HepG2 (cell line): ENCODE measurements around the gene AHSG. TPM values are rescaled to one million over a fixed set of nuclear protein-coding genes. Genes with fewer than 3 reads are reported as not detected.
A peak's percentile ranks its signal among the peaks of the same experiment; 100 is the strongest.

Experiments
- FOXC1 ChIP-seq: sonication (generic); formaldehyde crosslinking; IDR thresholded peaks from 2 replicates; pipeline ENCODE4 v1.8.0; 2022; ENCODE audit warnings: mild to moderate bottlenecking, missing genetic modification reagents, borderline replicate concordance
- HNRNPL ChIP-seq: fragments of 200-400 bp; formaldehyde crosslinking; IDR thresholded peaks from 2 replicates; pipeline ENCODE4 v1.6.1; 2017; ENCODE audit warnings: mild to moderate bottlenecking, low read depth, low read length
- MAFF ChIP-seq: IDR thresholded peaks from 2 replicates; pipeline ENCODE4 v1.6.1; 2011; ENCODE audit warnings: low read depth, low read length, improper control_type of control experiment
- NFYC ChIP-seq: IDR thresholded peaks from 2 replicates; pipeline ENCODE4 v1.6.1; 2016; ENCODE audit warnings: missing genetic modification reagents, missing compliant biosample characterization
- RBM39 ChIP-seq: fragments of 200-400 bp; formaldehyde crosslinking; IDR thresholded peaks from one replicate; pipeline ENCODE4 v1.6.1; 2018; ENCODE audit warnings: antibody characterized with exemption, mild to moderate bottlenecking, low read depth, low read length; ENCODE audit not compliant: poor library complexity, severe bottlenecking
- SKI ChIP-seq: fragments of 450-650 bp; IDR thresholded peaks from one replicate; pipeline ENCODE4 v1.6.1; 2018; ENCODE audit warnings: mild to moderate bottlenecking; ENCODE audit not compliant: partially characterized antibody
- SP1 ChIP-seq, 2 experiments: fragments of 450-650 bp in 1 of 2; sonication (generic) in 1 of 2; formaldehyde crosslinking in 1 of 2; IDR thresholded peaks; 2 replicates each; pipeline versions ENCODE4 v1.4.0 to v1.6.1; 2016 to 2020; ENCODE audit warnings: missing genetic modification reagents in 1 of 2
- ZNF652 ChIP-seq: IDR thresholded peaks from 2 replicates; pipeline ENCODE4 v1.6.1; 2016; ENCODE audit warnings: low read depth, borderline replicate concordance
- polyA plus RNA-seq, 8 experiments: library from polyadenylated mRNA; depleted of rRNA in 3 of 8; stranded (reverse) in 7 of 8; unstranded in 1 of 8; fragments of >200 nt; fragmentation: Illumina TruSeq in 4 of 8; extraction: Trizol in 4 of 8; gene quantifications; 2 replicates each; pipeline versions ENCODE4 v1.2.1 to v1.2.3, GENCODE V29; 2011 to 2016; ENCODE audit warnings: low read depth in 4 of 8, missing spikeins in 1 of 8, mixed read lengths in 1 of 8; ENCODE audit not compliant: insufficient read depth in 1 of 8
- total RNA-seq, 5 experiments: library from RNA; depleted of rRNA; stranded (reverse); fragments of >200 nt; fragmentation: Illumina TruSeq; extraction: Trizol; gene quantifications; 2 replicates each; pipeline ENCODE4 v1.2.3, GENCODE V29; 2016; ENCODE audit warnings: low read depth in 1 of 5
- TF ChIP-seq, protein P1 (sequence below): sonication (generic); formaldehyde crosslinking; IDR thresholded peaks from 2 replicates; pipeline ENCODE4 v1.4.0; 2020; ENCODE audit warnings: missing genetic modification reagents
- TF ChIP-seq, protein P2 (sequence below): IDR thresholded peaks from 2 replicates; pipeline ENCODE4 v1.6.1; 2016
- TF ChIP-seq, protein P3 (sequence below): sonication (generic); formaldehyde crosslinking; IDR thresholded peaks from 2 replicates; pipeline ENCODE4 v1.4.0; 2020; ENCODE audit warnings: missing genetic modification reagents
- TF ChIP-seq, protein P4 (sequence below), 2 experiments: IDR thresholded peaks; 2 replicates each; pipeline ENCODE4 v1.6.1; 2011 to 2012; ENCODE audit warnings: low read length in 2 of 2, borderline replicate concordance in 1 of 2, low read depth in 1 of 2, mild to moderate bottlenecking in 1 of 2, moderate library complexity in 1 of 2
- TF ChIP-seq, protein P5 (sequence below): sonication (generic); formaldehyde crosslinking; IDR thresholded peaks from 2 replicates; pipeline ENCODE4 v1.4.0; 2020; ENCODE audit warnings: mild to moderate bottlenecking, missing genetic modification reagents
- TF ChIP-seq, protein P6 (sequence below): sonication (generic); formaldehyde crosslinking; IDR thresholded peaks from 2 replicates; pipeline ENCODE4 v1.5.0; 2020; ENCODE audit warnings: mild to moderate bottlenecking, missing genetic modification reagents

Gene AHSG
- total and polyA plus RNA-seq, 2 of the 13 experiments (the other 11 are each of a cell fraction or from before 2014, with no cell fraction given) = 2,043 to 19,152 TPM

DNA sequence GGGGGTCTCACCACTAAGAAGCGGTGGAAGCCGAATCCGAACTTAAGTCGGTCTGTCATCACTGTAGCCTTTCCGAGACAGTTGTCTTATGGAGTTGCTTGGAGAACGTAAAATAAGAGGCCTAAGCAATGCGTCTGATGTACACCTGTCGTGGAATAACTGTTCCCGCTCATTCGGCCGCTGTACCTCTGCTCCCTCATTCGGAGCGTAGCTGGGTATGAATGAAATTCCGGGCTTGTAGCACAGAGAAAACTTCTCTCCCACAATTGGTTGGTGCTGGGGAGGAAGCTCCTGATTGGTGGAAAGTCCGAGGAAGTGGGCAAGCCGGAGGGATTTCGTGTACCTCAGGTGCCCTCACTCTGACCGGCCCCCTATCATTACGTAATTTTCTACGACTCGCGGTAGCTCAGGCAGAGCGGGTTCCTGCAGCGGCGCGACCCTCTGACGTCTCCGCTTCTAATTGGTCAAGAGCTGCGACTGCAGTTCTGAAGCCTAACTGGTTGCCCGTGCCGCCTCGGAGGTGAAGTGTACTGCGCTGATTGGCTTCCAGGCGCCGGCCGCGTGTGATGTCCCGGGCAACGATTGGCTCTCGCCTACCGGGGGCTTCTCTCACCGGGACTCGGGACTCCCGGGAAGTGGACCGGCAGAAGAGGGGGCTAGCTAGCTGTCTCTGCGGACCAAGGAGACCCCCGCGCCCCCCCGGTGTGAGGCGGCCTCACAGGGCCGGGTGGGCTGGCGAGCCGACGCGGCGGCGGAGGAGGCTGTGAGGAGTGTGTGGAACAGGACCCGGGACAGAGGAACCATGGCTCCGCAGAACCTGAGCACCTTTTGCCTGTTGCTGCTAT lies 42.5 kb upstream of the AHSG start, which contains the start of gene DNAJB11 (continued):
- TF ChIP-seq FOXC1 (no peak), SP1 (IDR thresholded peaks at IDR 0.05) (no peak), SP1 (CRISPR knock-in tag; IDR thresholded peaks at IDR 0.05) (peak; percentile 67; the same call in 1 of the 2 replicates), ZNF652 (no peak), MAFF (no peak), HNRNPL (no peak), SKI (no peak), RBM39 (peak; percentile 52), NFYC (CRISPR knock-in tag) (peak; percentile 97)
- TF ChIP-seq, protein P1, sequence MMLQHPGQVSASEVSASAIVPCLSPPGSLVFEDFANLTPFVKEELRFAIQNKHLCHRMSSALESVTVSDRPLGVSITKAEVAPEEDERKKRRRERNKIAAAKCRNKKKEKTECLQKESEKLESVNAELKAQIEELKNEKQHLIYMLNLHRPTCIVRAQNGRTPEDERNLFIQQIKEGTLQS = no peak
- TF ChIP-seq, protein P2, sequence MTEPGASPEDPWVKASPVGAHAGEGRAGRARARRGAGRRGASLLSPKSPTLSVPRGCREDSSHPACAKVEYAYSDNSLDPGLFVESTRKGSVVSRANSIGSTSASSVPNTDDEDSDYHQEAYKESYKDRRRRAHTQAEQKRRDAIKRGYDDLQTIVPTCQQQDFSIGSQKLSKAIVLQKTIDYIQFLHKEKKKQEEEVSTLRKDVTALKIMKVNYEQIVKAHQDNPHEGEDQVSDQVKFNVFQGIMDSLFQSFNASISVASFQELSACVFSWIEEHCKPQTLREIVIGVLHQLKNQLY (CRISPR knock-in tag) = peak; percentile 65
- TF ChIP-seq, protein P3, sequence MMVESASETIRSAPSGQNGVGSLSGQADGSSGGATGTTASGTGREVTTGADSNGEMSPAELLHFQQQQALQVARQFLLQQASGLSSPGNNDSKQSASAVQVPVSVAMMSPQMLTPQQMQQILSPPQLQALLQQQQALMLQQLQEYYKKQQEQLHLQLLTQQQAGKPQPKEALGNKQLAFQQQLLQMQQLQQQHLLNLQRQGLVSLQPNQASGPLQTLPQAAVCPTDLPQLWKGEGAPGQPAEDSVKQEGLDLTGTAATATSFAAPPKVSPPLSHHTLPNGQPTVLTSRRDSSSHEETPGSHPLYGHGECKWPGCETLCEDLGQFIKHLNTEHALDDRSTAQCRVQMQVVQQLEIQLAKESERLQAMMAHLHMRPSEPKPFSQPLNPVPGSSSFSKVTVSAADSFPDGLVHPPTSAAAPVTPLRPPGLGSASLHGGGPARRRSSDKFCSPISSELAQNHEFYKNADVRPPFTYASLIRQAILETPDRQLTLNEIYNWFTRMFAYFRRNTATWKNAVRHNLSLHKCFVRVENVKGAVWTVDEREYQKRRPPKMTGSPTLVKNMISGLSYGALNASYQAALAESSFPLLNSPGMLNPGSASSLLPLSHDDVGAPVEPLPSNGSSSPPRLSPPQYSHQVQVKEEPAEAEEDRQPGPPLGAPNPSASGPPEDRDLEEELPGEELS (CRISPR knock-in tag) = peak; percentile 13; the same call in 1 of the 2 replicates
- TF ChIP-seq, protein P4, sequence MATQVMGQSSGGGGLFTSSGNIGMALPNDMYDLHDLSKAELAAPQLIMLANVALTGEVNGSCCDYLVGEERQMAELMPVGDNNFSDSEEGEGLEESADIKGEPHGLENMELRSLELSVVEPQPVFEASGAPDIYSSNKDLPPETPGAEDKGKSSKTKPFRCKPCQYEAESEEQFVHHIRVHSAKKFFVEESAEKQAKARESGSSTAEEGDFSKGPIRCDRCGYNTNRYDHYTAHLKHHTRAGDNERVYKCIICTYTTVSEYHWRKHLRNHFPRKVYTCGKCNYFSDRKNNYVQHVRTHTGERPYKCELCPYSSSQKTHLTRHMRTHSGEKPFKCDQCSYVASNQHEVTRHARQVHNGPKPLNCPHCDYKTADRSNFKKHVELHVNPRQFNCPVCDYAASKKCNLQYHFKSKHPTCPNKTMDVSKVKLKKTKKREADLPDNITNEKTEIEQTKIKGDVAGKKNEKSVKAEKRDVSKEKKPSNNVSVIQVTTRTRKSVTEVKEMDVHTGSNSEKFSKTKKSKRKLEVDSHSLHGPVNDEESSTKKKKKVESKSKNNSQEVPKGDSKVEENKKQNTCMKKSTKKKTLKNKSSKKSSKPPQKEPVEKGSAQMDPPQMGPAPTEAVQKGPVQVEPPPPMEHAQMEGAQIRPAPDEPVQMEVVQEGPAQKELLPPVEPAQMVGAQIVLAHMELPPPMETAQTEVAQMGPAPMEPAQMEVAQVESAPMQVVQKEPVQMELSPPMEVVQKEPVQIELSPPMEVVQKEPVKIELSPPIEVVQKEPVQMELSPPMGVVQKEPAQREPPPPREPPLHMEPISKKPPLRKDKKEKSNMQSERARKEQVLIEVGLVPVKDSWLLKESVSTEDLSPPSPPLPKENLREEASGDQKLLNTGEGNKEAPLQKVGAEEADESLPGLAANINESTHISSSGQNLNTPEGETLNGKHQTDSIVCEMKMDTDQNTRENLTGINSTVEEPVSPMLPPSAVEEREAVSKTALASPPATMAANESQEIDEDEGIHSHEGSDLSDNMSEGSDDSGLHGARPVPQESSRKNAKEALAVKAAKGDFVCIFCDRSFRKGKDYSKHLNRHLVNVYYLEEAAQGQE (IDR thresholded peaks at IDR 0.05; ENCODE audit: borderline replicate concordance in 1 of 2, low read depth in 1 of 2, low read length in 2 of 2) = peak in 1 of 2 experiments; percentile 56; a peak in 1 of 4 replicates
- TF ChIP-seq, protein P5, sequence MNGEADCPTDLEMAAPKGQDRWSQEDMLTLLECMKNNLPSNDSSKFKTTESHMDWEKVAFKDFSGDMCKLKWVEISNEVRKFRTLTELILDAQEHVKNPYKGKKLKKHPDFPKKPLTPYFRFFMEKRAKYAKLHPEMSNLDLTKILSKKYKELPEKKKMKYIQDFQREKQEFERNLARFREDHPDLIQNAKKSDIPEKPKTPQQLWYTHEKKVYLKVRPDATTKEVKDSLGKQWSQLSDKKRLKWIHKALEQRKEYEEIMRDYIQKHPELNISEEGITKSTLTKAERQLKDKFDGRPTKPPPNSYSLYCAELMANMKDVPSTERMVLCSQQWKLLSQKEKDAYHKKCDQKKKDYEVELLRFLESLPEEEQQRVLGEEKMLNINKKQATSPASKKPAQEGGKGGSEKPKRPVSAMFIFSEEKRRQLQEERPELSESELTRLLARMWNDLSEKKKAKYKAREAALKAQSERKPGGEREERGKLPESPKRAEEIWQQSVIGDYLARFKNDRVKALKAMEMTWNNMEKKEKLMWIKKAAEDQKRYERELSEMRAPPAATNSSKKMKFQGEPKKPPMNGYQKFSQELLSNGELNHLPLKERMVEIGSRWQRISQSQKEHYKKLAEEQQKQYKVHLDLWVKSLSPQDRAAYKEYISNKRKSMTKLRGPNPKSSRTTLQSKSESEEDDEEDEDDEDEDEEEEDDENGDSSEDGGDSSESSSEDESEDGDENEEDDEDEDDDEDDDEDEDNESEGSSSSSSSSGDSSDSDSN (CRISPR knock-in tag) = 0 out of 2 replicates have a peak, but pooled peaks have one; percentile 22
- TF ChIP-seq, protein P6, sequence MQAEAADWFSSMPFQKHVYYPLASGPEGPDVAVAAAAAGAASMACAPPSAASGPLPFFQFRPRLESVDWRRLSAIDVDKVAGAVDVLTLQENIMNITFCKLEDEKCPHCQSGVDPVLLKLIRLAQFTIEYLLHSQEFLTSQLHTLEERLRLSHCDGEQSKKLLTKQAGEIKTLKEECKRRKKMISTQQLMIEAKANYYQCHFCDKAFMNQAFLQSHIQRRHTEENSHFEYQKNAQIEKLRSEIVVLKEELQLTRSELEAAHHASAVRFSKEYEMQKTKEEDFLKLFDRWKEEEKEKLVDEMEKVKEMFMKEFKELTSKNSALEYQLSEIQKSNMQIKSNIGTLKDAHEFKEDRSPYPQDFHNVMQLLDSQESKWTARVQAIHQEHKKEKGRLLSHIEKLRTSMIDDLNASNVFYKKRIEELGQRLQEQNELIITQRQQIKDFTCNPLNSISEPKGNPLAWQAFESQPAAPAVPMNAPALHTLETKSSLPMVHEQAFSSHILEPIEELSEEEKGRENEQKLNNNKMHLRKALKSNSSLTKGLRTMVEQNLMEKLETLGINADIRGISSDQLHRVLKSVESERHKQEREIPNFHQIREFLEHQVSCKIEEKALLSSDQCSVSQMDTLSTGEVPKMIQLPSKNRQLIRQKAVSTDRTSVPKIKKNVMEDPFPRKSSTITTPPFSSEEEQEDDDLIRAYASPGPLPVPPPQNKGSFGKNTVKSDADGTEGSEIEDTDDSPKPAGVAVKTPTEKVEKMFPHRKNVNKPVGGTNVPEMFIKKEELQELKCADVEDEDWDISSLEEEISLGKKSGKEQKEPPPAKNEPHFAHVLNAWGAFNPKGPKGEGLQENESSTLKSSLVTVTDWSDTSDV (CRISPR knock-in tag) = no peak
